Stimulated activated CD4-positive, alpha-beta T cell treated with anti-CD3 and anti-CD28 coated beads, Interleukin-12 subunit alpha, Interleukin-12 subunit beta, amount 100 ng/mL, for 4 hours (primary cell): ENCODE results near the gene SUGCT.

ENCODE experiments used
- DNase-seq: peaks from one replicate; pipeline ENCODE4 v3.0.0-alpha.2; 2020

The SUGCT gene

DNA sequence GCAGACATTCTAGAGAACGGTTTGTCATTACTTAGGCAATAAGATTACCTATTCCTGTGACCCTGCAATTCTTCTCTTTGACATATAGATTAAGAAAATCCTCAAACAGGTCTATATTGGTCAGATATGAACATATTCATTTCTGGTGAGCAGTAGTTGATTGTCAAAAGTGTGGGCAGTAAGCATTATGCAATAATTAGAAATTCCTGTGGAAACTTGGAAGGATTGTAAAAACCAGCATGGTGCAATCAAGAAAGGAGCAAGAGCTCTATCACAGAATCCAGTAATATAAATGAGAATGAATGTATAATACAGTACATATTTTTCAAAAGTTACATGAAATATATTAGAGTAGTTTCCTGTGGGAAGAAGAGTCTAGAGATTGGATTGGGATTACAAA, 406.5 kb downstream of the SUGCT start:
- DNase-seq, result no peak

DNA sequence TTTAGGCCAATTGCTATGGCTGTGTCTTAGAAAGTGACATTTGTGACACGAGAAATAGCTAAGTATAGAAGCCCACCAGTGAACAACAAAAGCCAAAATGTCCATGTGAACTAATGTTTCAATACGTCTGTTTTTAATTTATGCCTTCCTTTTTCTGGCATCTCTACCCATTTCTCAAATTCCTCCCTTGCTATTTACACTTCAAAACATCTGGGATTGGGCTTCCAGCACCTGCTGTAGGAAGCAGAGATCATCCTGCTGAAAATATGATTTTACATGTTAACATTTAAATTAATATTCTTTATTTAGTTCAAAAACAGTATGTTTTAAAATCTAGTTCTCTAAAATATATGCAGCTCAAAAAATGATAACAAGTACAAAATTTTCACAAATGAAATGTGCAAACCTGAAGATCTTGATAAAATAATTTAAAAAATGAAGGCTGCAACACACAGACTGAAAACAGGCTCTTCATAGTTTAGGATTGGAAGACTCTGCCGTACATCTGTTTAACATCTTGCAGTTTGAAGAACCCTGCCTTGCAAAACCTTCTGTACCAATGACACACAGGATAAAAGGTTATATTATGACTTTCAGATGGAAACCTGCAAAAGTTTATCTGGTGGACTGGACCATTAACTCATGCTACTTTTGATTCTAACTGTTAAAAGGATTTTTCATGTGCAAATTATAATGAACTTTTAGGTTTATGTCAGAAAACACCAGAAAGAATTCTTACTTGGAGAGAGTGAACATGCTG, 408.4 kb downstream of the SUGCT start:
- no peak for DNase-seq

- DNase-seq, result no peak
Measured at GRCh38 chr7:40544221-40544723, 409.5 kb downstream of the SUGCT start.

DNA sequence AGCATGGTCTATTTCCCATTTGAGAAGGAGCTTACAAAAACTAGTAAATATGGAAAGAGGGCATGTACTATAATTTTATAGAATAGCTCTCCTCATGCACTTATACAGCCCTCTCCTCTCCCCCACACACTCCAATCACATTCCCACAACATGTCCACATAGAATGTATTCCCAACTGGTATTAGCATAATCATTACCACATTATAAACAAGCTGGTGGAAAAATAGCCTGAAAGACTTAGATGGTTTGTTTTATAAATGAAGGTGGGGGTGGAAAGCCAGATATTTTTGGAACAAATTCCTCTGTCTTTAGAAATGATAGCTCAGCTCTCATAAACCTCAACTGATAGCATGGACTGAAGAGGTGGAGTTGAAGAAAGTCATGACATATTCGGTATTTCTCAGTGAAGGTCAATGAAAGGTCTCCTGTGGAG, 410.1 kb downstream of the SUGCT start:
- DNase-seq, result no peak

DNA sequence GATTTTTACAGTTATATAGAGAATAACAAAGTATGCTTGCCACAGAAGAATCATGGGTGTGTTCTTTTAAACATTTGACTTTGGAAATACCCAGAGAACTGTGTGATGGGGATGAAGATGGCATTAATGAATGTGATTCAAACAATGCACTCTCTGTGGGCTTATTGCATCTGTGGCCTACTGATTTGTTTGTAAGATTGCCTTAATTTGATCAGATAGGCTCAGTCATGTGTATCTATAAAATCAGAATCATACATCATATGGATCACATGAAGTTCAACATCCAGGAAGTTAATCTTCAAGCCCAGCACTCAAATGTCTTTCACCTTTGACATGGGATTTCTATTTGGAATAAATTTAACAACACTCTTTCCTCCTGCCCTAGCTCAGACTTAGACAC, 410.9 kb downstream of the SUGCT start:
- no peak for DNase-seq

DNA sequence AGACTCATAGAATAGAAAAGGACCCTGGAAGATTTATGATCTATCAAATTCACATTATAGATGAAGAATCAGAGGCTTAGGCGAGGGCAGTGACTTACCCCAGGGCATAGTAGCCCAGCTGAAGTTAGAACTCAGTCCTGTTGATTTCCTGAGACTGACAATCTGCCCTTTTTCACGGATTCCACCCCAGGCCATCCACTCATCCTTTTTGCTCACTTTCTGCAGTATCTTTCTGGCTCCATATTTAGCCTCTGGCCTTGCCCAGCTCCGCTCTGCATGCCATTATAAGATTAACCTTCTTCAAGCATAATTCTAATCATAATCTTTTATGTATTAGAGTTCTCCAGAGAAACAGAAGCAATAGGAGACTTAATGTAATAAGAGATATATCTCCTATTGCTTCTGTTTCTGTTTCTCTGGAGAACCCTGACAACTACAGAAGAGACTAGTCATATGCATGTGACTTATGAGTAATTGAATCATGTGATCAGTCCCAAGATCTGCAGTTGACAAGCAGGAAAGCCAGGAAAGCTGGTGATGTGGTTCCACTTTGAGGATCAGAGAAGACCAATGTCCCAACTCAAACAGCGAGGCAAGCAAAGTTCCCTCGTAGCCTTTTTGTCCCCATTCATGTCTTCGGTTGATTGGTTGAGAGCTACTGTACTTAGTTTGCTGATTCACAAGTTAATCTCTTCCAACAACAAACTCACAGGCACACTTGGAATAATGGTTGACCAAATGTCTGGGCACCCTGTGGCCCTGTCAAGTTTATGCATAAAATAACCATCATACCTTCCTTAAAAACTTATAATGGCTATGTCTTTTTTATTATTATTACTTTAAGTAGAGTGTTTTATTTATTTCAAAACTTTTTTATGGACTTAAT, 412.1 kb downstream of the SUGCT start:
- DNase-seq, result no peak

DNA sequence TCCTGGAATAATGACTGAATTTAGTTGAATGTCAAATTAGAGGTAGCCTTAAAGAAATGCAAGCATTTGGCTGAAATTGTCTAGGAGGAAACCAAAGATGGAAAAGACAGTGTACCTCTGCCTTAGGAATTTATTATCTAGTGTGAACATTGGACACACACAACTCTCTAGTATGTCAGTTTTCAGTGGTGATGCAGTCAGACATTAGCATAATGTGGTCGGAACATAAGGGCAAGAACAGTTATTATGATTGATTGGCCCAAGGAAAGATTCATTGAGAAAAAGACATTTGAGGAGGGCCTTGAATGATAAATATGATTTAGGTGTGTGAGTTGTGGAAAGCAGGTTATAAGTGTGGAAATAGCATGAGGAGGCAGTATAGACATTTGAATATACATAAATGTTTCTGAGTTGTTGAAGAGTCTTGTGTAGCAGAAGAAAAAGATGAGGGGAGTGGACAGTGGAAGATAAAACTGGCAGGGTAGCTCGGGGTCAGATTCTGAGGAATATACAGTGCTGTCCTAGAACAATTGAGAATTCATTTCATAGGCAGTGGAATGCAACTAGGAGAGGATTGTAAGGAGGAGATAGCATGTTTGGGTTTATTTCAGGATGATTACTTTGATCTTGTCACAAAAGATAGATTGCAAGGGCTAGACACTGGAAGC, 414.7 kb downstream of the SUGCT start:
- DNase-seq, result no peak

DNA sequence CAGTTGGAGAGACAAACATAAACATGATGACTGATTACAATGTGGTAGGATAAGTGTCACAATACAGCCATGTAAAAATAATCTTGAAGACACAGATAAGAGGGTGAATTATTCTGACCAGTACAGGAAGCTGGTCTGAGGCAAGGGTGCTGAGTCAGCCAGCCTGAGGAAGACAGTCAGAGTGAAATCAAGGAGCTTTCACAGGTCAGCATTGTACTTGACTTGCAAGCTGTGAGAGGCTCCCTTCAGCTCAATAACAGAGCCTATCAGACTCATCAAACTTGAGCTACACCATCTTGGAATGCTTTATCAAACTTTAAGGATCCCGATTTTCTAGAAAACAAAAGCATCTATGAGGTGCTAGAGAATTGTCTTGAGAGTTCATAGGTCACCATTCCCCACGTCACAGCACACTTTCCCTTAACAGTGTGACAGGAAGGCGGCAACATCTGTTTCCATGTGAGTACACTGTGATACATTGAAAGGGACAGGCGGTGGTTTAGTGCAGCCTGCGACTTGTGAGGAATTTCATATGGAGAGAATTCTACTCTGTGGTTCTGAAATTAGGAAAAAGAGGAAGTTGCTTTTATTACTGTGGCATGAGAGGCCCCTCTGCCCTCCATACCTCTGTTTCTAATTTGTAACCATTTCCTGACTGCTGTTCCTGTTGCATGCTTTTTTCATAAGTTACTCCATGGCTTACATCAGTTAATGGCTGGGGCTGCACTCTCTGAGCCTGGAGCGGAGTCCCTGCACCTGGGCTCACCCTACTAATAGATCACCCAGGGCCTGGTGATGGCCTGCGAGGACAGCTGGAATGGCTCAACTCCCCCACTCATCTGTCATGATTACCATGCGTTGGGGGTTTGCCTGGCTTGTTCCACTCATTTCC, 417.1 kb downstream of the SUGCT start:
- DNase-seq, result no peak

- no peak for DNase-seq
Measured at GRCh38 chr7:40560672-40561071, 425.9 kb downstream of the SUGCT start.

DNA sequence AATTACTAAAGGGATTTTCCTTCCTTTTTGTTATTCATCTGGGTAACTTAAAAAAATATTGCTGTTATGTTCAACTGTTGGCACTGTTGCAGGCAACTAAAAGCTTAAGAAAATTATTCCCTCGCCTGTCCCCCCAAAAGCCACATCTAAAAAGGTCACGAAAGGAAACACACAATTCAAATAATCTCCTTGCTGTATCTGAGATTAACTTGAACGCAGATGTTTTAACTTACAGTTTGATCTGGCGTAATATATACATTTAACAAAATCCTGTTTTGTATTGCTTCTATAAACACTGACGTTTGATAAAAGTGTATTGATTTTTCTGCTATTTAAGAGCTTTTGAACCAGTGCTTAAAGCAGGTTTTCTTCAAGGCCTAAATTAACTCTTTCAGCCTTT, 432.1 kb downstream of the SUGCT start:
- no peak for DNase-seq

DNA sequence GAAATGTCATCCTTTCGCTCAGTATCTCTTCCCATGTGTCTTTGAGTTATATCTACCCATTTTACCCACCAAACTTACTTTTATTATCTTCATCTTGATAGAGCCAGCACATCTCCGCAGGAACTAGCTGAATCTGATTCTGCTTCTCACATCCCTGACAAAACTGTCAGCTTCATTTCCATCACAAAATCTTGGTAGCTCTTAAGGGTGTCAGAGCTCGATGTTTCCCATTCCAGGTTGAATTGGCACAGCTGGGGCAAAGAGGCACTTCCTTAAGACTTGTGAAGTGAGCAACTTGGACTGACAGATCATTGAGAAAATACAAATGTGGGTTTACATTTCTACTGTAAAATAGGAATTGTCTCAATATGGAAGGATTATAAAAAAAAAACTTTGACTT, 434.5 kb downstream of the SUGCT start:
- DNase-seq, result no peak

DNA sequence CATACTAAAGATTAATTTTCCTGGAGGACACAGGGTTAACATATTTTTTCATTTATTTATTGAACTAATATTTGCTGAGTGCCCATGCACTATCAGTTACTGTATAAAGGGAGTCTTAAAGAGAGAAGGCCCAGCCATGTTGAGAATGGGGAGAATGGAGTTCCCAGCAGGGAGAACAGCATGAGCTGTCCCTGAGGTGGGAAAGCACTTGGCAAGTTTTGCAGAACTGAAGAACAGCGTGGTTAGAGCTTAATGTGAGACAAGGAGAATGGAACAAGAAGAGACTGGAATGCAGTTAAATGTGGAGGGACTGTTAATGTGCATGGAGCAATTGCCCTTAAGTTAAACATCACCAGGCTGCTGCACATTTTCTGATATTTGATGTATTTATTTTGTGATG, 435.4 kb downstream of the SUGCT start:
- DNase-seq, result no peak

- DNase-seq, result no peak
Measured at GRCh38 chr7:40571796-40572195, 437.0 kb downstream of the SUGCT start.

DNA sequence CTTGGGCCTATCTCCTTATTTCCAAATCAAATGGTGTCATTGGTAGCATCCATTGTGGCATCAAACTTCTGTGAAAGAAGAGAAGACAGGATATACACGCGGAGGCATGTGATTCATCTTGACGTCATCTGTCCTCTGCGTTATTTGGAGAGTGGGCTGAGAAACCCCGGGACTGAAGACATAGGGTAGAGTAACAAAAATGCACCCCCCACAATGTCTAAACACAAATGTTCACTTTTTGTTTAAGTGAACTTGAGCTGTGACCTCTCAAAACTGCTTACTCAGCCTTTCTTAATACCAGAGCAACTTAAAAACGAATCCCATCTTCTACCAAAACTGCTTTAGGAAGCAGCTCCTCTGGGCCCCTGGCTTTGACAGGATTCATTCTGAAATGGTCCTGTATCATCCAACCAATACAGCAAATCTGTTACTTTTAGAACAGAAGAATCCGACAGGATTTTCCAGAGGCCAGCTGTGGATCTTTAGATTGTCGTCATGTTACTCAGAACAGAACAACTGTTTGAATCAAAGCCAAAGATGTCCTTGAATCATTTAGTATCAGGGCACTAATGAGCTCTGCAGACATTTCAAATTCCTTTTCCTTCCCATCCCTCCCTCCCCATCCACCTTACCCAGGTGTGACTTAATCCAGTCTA, 438.1 kb downstream of the SUGCT start:
- no peak for DNase-seq

GRCh38 chr7:40579401-40579800, 444.6 kb downstream of the SUGCT start:
- no peak for DNase-seq

DNA sequence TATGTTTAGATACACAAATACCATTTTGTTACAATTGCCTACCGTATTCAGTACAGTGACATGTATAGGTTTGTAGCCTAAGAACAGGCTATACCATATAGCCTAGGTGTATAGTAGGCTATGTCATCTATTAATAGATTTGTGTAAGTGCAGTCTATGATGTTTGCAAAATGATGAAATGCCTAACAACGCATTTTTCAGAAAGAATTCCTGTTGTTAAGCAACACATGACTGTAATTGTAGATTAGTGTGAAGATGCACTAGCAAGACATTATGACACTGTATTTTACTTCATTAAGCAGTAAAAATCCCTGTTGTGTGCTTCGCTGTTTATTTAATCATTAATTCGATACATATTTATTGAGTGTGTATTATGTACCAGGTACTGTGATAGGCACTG, 446.0 kb downstream of the SUGCT start:
- DNase-seq, result no peak

DNA sequence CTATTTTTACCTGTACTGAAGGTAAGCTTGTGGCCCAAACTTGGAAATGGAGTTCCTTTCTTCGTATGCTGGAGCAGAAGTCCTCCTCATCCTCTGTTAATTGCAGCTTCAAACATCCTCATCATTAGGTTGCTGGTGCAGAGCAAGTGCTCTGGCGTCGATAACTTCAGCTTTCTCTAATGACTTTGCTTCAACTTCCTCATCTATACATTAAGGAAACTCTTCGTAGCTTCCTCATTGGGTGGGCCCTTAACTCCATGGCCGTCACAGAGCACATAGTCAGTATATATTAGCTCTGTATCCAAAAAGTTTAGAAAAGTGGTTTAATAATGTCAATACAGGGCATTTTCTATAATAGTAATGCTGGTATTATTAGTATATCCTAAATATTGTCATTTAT, 447.7 kb downstream of the SUGCT start:
- no peak for DNase-seq

DNA sequence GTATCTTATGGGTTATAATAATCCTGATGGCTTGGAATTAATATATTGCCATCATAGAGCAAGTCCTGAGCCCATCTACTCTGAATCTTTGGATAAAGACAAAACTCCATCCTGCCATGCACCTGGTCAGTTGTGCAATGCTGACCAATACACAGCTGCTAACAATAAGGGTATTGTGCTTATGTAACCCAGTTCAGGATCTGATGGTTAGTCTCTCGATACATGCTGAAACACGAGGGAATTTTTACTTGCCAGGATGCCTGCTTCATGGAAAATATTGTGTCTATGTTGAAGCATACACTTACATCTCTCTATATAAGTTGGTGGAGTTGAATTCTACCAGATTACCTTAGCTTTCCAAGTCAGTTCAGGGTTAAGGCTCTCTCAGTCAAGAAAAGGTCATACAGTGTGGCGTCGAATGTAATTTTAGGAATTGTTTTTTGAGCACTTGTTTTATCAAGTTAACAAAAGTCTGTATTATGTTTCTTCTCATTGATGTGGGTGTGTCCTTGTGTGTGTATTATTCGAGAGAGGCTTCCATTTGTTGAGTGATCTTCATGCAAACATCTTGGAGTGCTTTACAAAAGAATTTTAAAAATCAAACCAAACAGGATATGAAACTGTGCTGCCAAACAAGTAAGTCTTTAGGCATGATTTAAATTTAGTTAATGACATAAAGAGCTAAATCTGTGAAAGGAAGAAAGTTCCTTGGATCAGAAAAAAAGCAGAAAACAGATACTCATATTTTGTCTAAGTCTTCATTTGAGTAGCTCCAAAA, 449.1 kb downstream of the SUGCT start:
- no peak for DNase-seq

DNA sequence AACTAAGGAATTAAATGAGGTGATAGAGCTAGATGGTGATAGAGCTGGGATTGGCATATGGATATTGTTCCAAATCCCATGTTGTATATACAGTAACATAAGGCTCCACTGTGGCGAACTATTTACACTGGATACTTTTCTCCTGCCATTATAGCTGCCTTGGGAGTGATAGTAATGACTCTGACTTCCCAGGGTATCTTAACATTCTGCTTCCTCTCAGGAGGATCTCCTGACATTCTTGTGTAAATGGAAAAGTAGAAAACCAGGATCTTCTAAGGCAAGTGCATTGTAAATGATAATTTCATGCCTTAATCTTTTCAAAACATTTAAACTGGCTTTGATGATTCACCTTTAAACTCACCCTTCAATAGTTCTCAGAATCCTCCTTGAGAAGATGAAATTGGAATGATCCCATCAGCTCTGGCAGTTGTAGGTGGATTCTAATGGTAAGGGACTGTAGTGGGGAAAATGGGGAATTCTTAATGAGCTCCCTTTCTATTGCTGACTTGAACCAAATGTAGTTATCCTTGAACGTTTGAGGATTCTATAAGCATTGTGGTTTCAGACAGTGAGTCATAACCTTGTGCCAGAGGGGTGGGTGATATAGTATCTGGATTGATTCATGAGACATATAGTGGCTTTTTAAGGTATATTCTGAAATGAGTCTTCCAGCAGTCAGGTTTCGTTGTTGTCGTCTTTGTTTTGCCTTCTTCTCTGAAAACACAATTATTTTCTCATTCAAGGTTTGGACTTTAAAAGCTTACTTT, 450.0 kb downstream of the SUGCT start:
- no peak for DNase-seq

GRCh38 chr7:40586197-40586596, 451.4 kb downstream of the SUGCT start:
- DNase-seq, result no peak
